HG02870 (cell line): ENCODE results near the gene CREB5.
A peak's percentile ranks its signal among the peaks of the same experiment; 100 is the strongest.
"Not testable (repeated sequence)": the region's sequence is repeated elsewhere in the genome, so short reads cannot be mapped to it uniquely, and the experiment has no call there.

Experiments
- ATAC-seq: cut with Tn5 transposase; IDR thresholded peaks from one replicate; pipeline ENCODE4 v1.9.1; 2021; ENCODE audit warnings: mild to moderate bottlenecking, moderate library complexity; ENCODE audit not compliant: unreplicated experiment

The CREB5 gene

DNA sequence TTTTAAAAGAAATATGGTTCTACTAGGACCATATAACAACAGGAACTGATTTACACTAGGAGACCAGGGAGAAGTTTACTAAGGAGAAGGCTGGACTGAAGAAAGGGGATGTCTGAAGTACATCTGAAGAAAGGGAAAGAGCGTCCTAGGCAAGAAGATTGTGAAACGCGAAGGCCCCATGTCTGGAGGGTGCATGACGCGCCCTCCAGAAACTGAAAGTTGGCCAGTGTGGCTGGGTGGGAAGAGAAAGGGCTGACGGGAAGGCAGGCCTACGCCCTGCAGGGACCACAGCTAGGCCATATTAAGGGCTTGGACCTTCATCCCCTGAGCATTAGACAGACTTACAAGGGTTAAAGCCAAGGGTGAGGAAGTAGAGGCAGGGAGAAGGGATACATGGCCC is 387.8 kb downstream of the CREB5 start:
- ATAC-seq, result no peak

- no peak for ATAC-seq
These were observed 390.1 kb downstream of the CREB5 start for GRCh38 chr7:28802450-28802849.

DNA sequence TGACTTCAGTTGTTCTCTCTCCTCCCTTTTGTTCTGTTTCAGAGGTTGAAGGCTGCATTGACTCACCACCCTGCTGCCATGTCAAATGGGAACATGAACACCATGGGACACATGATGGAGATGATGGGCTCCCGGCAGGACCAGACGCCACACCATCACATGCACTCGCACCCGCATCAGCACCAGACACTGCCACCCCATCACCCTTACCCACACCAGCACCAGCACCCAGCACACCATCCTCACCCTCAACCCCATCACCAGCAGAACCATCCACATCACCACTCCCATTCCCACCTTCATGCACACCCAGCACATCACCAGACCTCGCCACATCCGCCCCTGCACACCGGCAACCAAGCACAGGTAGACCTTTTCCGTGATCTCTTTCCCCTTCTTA is 391.8 kb downstream of the CREB5 start:
- no peak for ATAC-seq

GRCh38 chr7:28804990-28805389 is 392.7 kb downstream of the CREB5 start:
- no peak for ATAC-seq

GRCh38 chr7:28806841-28807240 is 394.5 kb downstream of the CREB5 start:
- ATAC-seq, result no peak

DNA sequence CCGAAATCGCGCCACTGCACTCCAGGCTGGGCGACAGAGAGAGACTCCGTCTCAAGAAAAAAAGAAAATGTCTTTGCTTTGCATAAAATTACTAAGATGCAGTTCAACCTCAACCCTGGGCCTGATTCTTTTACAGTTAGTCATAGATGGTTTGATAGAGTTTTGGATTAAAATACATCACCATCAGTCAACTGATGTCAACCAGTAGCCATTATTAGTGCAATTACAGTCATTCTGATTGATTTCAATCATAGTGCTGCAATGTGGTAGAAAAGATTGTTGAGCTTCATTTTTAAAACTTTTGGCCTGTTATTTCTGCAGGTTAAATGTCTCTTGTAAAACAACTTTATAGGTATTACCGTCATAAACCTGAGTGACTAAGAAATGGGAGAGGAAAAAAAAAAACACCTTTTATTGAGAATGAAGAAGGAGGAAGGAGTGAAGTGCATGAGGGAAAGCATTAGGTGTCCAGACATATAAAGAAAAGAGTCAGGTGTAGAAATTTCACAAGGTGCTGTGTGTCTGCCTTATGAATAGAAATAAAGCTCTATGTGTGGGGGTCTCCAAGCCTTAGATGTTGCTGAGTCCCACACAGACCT is 395.2 kb downstream of the CREB5 start:
- ATAC-seq, result no peak

DNA sequence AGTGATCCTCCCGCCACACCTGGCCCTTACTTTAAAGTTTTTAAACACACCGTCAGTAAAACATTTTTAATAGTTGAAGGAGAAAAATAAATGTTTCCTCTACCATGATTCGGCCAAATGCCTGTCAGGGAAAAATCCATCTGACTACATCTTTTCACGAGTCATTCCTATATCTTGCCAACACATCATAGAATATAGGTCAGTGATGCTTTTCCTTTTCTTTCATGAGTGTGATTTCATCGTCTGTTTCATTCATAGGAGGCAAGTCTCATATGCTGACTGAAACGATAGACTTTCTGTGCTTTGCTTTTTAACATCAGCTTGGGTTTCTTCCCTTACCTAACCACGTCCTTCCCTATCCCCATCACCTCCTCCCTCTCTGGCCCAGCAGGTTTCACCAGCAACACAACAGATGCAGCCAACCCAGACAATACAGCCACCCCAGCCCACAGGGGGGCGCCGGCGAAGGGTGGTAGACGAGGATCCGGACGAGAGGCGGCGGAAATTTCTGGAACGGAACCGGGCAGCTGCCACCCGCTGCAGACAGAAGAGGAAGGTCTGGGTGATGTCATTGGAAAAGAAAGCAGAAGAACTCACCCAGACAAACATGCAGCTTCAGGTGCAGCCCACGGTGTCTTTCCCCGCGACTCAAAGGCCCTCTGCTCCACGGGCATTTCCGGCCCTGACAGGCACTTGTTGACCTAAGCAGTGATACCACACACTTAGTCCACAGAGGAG is 396.6 kb downstream of the CREB5 start:
- peak; percentile 45 for ATAC-seq

DNA sequence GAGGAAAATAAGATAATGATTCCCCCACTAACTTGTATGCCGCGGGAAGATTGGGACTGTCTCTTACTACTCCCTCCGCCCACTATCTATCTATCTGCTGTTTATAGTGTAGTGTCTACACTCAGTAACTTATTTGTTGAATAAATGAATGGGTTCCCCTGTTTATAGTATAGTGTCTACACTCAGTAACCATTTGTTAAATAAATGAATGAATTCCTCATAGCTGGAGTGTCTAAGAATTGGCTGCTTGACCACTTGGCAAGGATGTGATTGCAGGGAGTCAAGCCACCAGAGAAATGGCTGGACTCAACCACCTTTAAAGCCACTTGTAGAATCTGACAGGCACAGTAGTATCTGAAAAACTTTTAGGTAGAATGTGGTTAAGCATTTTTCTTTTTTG is 398.7 kb downstream of the CREB5 start:
- ATAC-seq, result no peak

- no peak for ATAC-seq
These were observed 399.5 kb downstream of the CREB5 start for GRCh38 chr7:28811701-28812430.

DNA sequence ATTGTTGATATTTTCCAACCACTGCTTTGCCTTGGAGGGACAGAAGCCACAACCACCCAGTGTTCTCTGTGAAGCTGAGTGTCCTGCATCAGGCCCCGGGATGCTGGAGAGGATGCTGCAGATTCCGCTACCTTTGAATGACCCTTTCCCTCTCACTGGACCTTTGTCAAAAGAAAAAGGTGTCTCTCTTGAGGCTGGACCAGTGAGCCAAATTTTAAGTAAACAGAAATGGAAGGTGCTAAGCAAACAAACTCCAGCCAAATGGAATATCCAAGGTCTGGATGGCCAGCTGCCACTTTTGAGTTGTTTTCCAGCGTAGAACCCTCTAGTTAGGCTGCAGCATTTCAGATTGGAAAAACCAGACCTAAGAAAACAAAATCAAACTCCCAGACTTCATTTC is 400.3 kb downstream of the CREB5 start:
- no peak for ATAC-seq

DNA sequence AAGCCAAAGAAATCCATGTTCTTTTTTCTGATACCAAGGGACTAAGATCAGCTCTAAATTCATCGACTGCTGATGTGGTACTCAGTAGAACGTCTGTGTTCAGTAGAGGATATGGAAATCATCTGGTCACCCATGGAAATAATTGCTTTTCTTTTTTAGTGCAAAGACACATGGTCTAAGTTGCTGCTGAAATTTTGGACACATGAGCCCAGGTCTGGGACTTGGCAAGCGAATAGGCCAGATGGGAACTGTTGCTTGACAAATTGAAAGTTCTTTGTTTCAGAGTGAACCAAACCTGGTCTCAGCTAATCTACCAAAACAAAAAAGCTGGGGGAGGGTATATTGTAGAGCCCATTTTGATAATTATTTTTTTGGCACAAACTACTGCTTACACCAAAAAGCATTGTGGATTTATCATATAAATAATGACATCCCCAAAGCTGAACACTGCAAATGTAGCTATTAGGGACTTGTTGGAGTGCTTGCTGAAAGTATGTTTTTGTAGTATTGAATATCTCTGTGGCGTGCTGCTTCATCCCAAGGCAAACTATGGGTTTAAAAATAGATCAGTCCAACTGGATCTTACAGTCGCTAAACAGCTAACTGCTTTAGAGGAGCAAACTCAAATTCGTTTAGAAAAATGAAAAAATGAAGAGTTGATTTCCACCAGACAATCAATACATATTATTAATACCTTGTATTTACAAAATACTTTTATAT is 401.1 kb downstream of the CREB5 start:
- no peak for ATAC-seq

GRCh38 chr7:28815369-28815927 is 403.1 kb downstream of the CREB5 start:
- peak; percentile 36 for ATAC-seq

- peak; percentile 79 for ATAC-seq
These were observed 403.6 kb downstream of the CREB5 start for GRCh38 chr7:28815928-28816373.

DNA sequence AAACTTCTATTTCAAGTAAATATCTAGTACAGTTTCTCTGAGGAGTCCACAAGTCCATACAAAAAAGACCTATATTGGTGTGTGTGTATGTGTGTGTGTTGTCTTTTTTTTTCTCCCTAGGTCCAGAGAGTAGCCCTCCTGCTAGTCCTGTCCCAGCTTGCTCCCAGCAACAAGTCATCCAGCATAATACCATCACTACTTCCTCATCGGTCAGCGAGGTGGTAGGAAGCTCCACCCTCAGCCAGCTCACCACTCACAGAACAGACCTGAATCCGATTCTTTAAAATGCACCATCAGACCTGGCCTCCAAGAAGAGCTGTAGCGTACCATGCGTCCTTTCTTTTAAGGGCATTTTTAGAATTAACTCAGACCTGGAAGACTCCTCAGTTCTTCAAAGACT is 406.7 kb downstream of the CREB5 start:
- no peak for ATAC-seq

DNA sequence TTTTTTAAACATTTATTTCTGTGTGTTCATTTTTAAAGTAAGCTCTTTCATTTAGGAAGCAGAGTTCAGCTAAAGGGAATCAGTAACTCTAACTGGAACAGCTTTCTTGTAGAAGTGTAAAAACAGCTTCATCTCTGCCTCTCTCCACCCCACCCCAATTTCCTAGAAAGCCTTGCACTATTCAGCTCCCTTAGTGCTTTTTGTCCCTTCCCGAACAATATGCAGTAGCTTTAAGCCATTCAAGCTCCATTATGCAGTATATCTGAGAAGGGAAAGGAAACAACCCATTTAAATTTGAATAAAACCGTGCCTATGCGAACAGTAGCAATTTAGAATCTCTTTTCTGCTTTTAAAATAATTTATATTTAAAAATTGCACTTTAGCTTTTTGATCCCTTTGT is 411.3 kb downstream of the CREB5 start:
- no peak for ATAC-seq

- ATAC-seq, result not testable (repeated sequence)
These were observed 413.6 kb downstream of the CREB5 start for GRCh38 chr7:28825817-28826448.

DNA sequence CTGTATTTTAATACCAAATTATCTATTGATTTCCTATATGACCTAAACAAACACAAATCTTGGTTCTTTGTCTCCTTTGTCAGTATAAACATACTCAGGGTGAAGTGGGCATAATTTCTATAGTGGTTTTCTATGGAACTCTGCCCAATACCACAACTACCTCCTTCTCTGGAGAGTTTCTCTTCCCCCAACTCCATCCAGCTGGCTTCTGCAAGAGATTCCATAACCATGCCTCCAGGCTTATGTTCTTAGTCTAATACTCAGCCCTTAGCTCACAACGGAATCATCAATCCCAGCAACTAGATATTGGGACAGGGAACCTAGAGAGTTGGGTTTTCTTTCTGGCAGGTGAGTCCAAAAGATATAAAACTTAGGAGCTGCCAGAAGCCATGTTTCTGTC is 418.5 kb downstream of the CREB5 start:
- no peak for ATAC-seq

- no peak for ATAC-seq
These were observed 420.4 kb downstream of the CREB5 start for GRCh38 chr7:28832669-28833068.

DNA sequence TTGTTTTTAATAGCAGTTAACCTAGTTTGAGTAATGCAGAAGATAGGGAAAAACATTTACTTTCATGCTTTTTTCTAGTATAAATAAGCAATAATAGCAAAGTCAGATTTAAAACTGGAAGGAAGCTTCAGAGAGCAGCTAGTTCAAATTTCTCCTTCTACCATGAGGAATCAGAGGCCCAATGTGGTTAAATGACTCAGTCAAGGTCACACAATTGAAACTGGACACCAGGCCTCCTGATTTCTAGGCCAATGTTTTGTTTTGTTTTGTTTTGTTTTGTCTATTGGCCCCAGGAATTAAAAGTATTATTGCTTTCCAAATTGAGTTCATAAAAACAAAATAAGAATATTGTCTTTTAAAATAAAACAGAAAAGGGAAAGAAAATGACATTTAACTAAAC is 423.5 kb downstream of the CREB5 start:
- ATAC-seq, result no peak

- ATAC-seq, result no peak
These were observed 424.4 kb downstream of the CREB5 start for GRCh38 chr7:28836716-28837115.

DNA sequence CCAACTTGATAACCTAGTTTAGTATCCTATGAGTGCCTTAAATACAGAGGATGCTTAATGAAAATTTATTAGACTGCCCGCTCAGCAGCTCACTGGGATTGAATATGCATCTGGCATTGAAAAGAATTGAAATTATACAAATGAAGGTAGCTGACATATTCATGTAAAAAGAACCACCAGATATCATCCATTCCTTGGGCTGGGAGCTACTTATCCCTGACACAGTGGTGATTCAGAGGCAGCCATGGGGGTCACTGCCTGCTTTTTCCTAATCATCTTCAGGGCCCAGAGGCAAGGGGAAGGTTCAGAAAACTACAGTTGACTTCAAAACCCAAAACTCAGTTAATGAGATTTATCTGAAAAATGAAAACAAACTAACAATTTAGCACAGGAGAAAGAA is 424.9 kb downstream of the CREB5 start:
- ATAC-seq, result no peak
